ENCODE measurements around the gene SFXN3. TPM values are rescaled to one million over a fixed set of nuclear protein-coding genes. Genes with fewer than 3 reads are reported as not detected.

Gene SFXN3
- total and polyA plus RNA-seq, 9 donors: 20.2 to 51.5 (median 28.6) TPM

GRCh38 chr10:100997360-100998182 is 33.5 kb upstream of the SFXN3 start:
- H3K27ac ChIP-seq: peak overlapping the region; percentile 99 to 100

GRCh38 chr10:100998183-100998990 is 32.6 kb upstream of the SFXN3 start:
- Histone ChIP-seq H3K36me3 (no peaks in the 10 kb centered on the region), H3K9me3 (no peaks in the 10 kb centered on the region), H3K27me3 (no peaks in the 10 kb centered on the region), H3K4me1 (ENCODE audit: insufficient read depth) (peaks cover 16% of the 10 kb centered on the region), H3K4me3 (peak overlapping the region; percentile 93), H3K27ac (peak overlapping the region; percentile 99 to 100)
- 0 to 1% (median 1%) methylated on average over 23 to 25 of the region's 25 CpGs for WGBS, 3 donors
- peak; percentile 86 to 93 (median 92) for DNase-seq
- no peak for TF ChIP-seq EP300 (IDR thresholded peaks at IDR 0.05)
- TF ChIP-seq POLR2A (IDR thresholded peaks at IDR 0.05): no peak
- no peak for TF ChIP-seq CTCF (IDR thresholded peaks at IDR 0.05)
- intact Hi-C loops (cut with DNase I): loop anchor here in 1 of 4 donors (5.0 kb wide), 1 partner anchor 64 kb away; the partner anchor contains the start of gene KAZALD1

More at GRCh38 chr10:100997360-100998182, 33.5 kb upstream of the SFXN3 start:
- 0 to 1% (median 1%) methylated on average over 38 to 66 of the region's 66 CpGs for whole genome bisulfite sequencing, 3 donors
- Histone ChIP-seq H3K27me3 (no peaks in the 10 kb centered on the region), H3K4me1 (ENCODE audit: insufficient read depth) (peaks cover 15% of the 10 kb centered on the region), H3K4me3 (peak overlapping the region; percentile 93), H3K36me3 (no peaks in the 10 kb centered on the region), H3K9me3 (no peaks in the 10 kb centered on the region)
- intact Hi-C loops (cut with DNase I): loop anchor here in 1 of 4 donors (5.0 kb wide), 1 partner anchor 65 kb away; the partner anchor contains the start of gene KAZALD1
- DNase-seq: peak; percentile 74 to 86 (median 83)
- TF ChIP-seq CTCF (IDR thresholded peaks at IDR 0.05): peak; percentile 67 to 91 (median 89)
- no peak for TF ChIP-seq POLR2A (IDR thresholded peaks at IDR 0.05)
- no peak for TF ChIP-seq EP300 (IDR thresholded peaks at IDR 0.05)

GRCh38 chr10:100998991-100999741 is 31.9 kb upstream of the SFXN3 start:
- TF ChIP-seq CTCF (IDR thresholded peaks at IDR 0.05): peak; percentile 95 to 99 (median 98)
- no peak for TF ChIP-seq EP300 (IDR thresholded peaks at IDR 0.05)
- peak; percentile 97 for TF ChIP-seq POLR2A (IDR thresholded peaks at IDR 0.05)
- 0% methylated on average over 52 to 83 of the region's 83 CpGs for WGBS, 3 donors
- peak; percentile 86 to 92 (median 88) for DNase-seq
- H3K27me3 ChIP-seq: no peaks in the 10 kb centered on the region
- no peaks in the 10 kb centered on the region for H3K9me3 ChIP-seq
- peak overlapping the region; percentile 93 for H3K4me3 ChIP-seq
- intact Hi-C loops (cut with DNase I): loop anchor here in 1 of 4 donors (5.0 kb wide), 1 partner anchor 63 kb away; the partner anchor contains the start of gene KAZALD1
- no peaks in the 10 kb centered on the region for H3K36me3 ChIP-seq
- peaks cover 16% of the 10 kb centered on the region for H3K4me1 ChIP-seq (ENCODE audit: insufficient read depth)
- peak overlapping the region; percentile 99 to 100 for H3K27ac ChIP-seq
